Effector memory CD8-positive, alpha-beta T cell (primary cell): ENCODE measurements around the gene MRM1.
A peak's percentile ranks its signal among the peaks of the same experiment; 100 is the strongest.

ENCODE experiments used
- ATAC-seq: fragments of 150-1000 bp; cut with Tn5 transposase; replicated peaks from 2 replicates; pipeline ENCODE4 v1.10.0; 2021; ENCODE audit warnings: mild to moderate bottlenecking, moderate library complexity
- DNase-seq, 3 experiments: peaks; one replicate each; pipeline ENCODE4 v3.0.0; 2021
- H3K27ac Mint-ChIP-seq, 2 donors: one replicate each; pipeline ENCODE4 v1.8.0; 2022; ENCODE audit warnings: mild to moderate bottlenecking in 2 of 2, mixed read lengths in 2 of 2, moderate library complexity in 2 of 2
- H3K27me3 Mint-ChIP-seq, 2 donors: one replicate each; pipeline ENCODE4 v1.8.0; 2022; ENCODE audit warnings: mixed read lengths in 2 of 2
- H3K36me3 Mint-ChIP-seq: one replicate; pipeline ENCODE4 v1.8.0; 2022; ENCODE audit warnings: mild to moderate bottlenecking, moderate library complexity, mixed read lengths; ENCODE audit not compliant: insufficient read depth
- H3K4me1 Mint-ChIP-seq, 2 donors: one replicate each; pipeline ENCODE4 v1.8.0; 2022; ENCODE audit warnings: low read depth in 2 of 2, mixed read lengths in 2 of 2
- H3K4me3 Mint-ChIP-seq, 2 donors: one replicate each; pipeline ENCODE4 v1.8.0; 2022; ENCODE audit warnings: mild to moderate bottlenecking in 2 of 2, mixed read lengths in 2 of 2, moderate library complexity in 2 of 2
- H3K9me3 Mint-ChIP-seq, 2 donors: one replicate each; pipeline ENCODE4 v1.8.0; 2022; ENCODE audit warnings: mixed read lengths in 2 of 2

Gene MRM1

DNA sequence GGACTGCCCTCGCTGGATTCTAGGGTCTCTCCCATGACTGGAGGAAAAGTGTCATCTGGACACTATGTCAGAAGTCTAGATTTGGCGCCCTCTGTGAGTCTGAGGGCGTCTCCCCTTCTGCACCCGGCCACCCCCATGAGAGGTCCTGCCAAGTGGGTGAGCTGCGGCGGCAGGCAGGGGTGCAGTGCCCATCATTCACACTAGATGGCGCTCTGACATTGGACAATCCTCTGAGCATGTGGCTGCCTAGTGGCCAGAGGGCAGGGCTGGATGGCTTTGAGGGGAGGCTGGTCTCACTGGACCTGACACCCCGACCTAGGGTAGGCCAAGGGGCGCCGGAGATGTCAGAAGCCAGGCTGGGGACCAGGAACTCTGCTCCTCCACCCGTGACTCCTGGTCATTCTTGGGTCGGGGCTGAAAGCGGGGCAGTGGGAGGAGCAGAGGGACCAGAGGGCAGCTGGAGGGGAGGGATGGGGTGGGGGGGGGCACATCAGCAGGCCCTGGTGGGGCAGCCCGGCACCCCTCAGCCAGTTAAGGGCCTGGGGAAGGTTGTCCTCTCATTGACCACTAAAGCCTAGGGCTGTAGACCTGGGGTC is 28.0 kb downstream of the MRM1 start:
- Mint-ChIP-seq H3K27me3 (peaks cover 15 to 50% of the 10 kb centered on the region in 2 donors), H3K36me3 (no peaks in the 10 kb centered on the region), H3K4me3 (no peak overlapping the region), H3K4me1 (peaks cover 0 to 4% of the 10 kb centered on the region in 2 donors), H3K27ac (no peak overlapping the region), H3K9me3 (no peaks in the 10 kb centered on the region)
- DNase-seq (peak; percentile 76 to 84 (median 80)), ATAC-seq (peak; percentile 83)

DNA sequence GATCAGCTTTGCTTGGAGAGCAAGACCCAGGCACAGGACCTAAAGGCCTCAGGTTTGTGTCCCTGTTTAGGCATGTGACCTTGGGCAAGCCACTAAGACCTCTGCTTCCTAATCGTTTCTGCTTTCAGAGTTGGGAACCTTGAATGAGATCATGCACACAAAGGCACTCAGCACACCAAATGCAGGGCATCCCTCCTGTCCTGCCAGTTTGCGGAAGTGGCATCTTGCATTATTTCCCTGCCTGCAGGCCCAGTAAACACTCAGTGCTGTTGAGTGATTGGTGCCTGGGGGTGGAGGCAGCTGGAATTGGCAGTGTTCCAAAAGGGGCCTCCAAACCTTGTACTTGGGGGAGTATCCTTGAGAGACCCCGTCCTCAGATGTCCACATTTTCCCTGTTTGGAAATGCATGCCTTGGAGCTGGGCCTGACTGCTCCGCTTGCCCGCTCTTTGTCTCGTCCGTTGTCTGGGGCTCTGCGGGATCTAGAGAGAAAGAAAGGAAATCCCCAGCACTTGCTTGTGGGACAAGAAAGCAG is 28.7 kb downstream of the MRM1 start:
- ATAC-seq (no peak), DNase-seq (no peak)
- no peaks in the 10 kb centered on the region for H3K9me3 Mint-ChIP-seq
- H3K27me3 Mint-ChIP-seq, result peaks cover 21 to 57% of the 10 kb centered on the region in 2 donors
- no peak overlapping the region for H3K27ac Mint-ChIP-seq
- H3K4me1 Mint-ChIP-seq, result peaks cover 0 to 4% of the 10 kb centered on the region in 2 donors
- H3K36me3 Mint-ChIP-seq, result no peaks in the 10 kb centered on the region
- H3K4me3 Mint-ChIP-seq, result no peak overlapping the region

DNA sequence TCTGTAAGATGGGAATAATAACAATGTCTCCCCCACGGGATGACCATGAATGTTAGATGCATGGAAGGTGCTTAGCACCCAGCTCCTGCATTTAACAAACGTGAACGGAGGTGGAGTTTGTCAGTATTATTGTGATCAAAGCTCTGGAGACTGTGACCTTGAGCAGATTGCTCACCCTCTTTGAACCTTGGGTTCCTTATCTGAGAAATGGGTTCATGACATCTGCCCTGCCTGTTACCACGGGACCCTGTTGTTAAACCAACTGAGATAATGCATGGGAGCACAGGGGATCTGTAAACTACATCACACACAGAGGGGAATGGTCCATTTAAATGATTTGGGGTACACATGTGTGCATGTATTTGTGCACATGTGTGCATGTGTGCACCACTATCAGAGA is 29.6 kb downstream of the MRM1 start:
- peaks cover 0 to 4% of the 10 kb centered on the region in 2 donors for H3K4me1 Mint-ChIP-seq
- ATAC-seq (no peak), DNase-seq (no peak)
- H3K36me3 Mint-ChIP-seq, result no peaks in the 10 kb centered on the region
- no peak overlapping the region for H3K27ac Mint-ChIP-seq
- H3K4me3 Mint-ChIP-seq, result no peak overlapping the region
- peaks cover 25 to 64% of the 10 kb centered on the region in 2 donors for H3K27me3 Mint-ChIP-seq
- H3K9me3 Mint-ChIP-seq, result no peaks in the 10 kb centered on the region

DNA sequence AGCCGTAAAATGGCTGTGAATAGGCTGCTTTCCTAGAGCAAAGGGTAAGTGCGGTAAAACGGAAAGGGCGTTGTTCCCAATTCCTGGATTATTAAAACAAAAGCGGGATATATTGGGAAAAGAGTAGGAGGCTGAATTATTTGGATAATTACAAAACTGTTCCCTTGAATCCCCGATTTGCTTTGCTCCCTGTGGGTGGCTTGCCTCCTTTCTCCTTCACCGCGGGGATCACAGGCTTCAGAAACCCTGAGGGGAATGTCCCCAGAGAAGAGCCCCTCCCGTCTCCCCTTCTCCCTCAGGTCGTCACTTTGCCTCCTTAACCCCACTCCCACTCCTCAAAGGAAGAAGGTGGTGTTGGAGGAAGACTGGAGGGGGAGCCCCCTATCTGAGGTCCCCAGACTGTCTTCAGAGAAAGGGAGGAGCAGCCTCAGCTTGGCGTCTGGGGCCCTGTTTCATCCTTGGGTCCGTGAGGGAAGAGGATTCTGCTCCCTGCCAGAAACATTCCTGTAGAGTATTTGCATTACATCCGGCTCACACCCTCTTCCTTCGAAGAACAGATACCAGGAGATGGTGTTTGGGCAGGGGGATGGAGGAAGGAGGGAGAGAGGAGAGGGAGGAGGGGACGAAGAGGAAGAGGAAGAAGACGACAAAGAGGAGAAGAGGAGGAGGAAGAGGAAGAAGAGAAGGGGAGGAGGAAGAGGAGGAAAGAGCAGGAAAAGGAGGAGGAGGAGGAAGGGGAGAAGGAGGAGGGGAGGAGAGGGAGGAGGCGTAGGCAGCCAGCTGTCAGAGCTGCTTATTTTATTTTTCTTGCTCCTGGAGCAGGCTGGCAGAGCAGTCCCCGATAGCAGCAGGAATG is 31.8 kb downstream of the MRM1 start:
- Mint-ChIP-seq H3K27me3 (peaks cover 32 to 76% of the 10 kb centered on the region in 2 donors), H3K27ac (no peak overlapping the region), H3K9me3 (no peaks in the 10 kb centered on the region), H3K36me3 (no peaks in the 10 kb centered on the region), H3K4me1 (peaks cover 0 to 4% of the 10 kb centered on the region in 2 donors), H3K4me3 (no peak overlapping the region)
- DNase-seq, result no peak
- no peak for ATAC-seq

DNA sequence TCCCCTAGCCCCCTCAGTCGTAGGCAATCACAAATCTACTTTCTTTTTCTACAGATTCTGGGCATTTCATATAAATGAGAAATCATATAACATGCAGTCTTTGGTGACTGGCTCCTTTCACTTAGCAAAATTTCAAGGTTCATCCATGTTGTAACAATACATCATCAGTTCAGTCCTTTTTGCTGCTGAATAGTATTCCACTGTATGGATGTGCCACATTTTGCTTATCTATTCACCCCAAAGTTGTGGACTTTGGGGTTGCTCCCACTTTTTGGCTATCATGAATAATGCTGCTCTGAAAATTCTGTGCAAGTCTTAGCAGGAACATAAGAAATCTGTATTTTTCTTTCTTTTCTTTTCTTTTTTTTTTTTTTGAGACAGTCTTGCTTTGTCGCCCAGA is 39.0 kb downstream of the MRM1 start:
- Mint-ChIP-seq H3K27ac (no peak overlapping the region), H3K36me3 (no peaks in the 10 kb centered on the region), H3K4me1 (peaks cover 15% of the 10 kb centered on the region in 2 donors), H3K27me3 (peaks cover 73 to 88% of the 10 kb centered on the region in 2 donors), H3K9me3 (no peaks in the 10 kb centered on the region), H3K4me3 (no peak overlapping the region)
- no peak for DNase-seq
- no peak for ATAC-seq

DNA sequence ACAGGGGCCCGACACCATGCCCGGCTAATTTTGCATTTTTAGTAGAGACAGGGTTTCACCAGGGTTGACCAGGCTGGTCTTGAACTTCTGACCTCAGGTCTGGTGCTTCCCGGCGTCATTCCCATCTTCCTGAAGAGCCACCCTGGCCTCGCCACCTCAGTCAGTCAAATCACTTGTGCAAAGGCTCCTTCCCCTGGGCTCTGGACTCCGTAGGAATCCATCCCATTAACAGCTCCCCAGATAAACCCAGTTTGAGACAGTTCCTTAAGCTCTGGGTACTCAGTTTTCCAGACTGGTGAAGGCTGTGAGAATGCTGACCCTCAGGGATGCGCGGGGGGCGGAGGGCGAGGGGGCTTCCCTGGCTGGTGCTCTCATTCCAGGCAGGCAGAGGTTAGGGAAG is 39.5 kb downstream of the MRM1 start:
- no peak overlapping the region for H3K27ac Mint-ChIP-seq
- peaks cover 76 to 89% of the 10 kb centered on the region in 2 donors for H3K27me3 Mint-ChIP-seq
- H3K36me3 Mint-ChIP-seq, result no peaks in the 10 kb centered on the region
- no peak for DNase-seq
- no peak for ATAC-seq
- no peaks in the 10 kb centered on the region for H3K9me3 Mint-ChIP-seq
- H3K4me3 Mint-ChIP-seq, result no peak overlapping the region
- H3K4me1 Mint-ChIP-seq, result peaks cover 15% of the 10 kb centered on the region in 2 donors

DNA sequence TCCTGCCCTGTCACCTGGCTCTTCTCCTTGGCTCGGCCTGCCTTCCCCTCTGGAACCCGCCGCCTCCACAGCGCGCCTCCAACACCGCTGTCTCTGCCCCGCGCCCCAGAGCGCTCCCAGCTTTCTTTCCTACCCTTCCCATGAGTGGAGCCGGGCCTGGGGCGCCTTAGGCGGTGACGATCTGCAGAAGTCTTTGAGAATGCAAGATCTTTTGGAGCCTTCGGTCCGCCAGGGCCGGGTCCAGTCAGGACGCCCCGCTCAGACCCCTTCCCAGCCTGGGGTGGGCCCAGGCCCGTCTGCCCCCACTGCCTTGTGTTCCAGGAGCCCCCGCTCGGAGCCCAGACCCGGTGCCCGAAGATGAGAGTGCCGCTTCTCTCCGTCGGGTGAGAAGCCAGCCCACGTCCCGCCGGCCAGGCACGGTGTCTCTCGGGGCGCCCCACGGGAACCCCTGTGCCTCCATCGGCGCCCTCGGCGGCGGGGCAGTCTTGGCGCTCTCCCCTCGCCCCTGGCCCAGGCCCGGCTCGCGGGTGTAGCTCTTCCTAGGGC is 40.0 kb downstream of the MRM1 start:
- H3K36me3 Mint-ChIP-seq, result no peaks in the 10 kb centered on the region
- no peak for ATAC-seq
- DNase-seq, result no peak
- H3K27ac Mint-ChIP-seq, result no peak overlapping the region
- peaks cover 15% of the 10 kb centered on the region in 2 donors for H3K4me1 Mint-ChIP-seq
- peaks cover 79 to 91% of the 10 kb centered on the region in 2 donors for H3K27me3 Mint-ChIP-seq
- no peaks in the 10 kb centered on the region for H3K9me3 Mint-ChIP-seq
- H3K4me3 Mint-ChIP-seq, result peak overlapping the region; percentile 78 to 81

DNA sequence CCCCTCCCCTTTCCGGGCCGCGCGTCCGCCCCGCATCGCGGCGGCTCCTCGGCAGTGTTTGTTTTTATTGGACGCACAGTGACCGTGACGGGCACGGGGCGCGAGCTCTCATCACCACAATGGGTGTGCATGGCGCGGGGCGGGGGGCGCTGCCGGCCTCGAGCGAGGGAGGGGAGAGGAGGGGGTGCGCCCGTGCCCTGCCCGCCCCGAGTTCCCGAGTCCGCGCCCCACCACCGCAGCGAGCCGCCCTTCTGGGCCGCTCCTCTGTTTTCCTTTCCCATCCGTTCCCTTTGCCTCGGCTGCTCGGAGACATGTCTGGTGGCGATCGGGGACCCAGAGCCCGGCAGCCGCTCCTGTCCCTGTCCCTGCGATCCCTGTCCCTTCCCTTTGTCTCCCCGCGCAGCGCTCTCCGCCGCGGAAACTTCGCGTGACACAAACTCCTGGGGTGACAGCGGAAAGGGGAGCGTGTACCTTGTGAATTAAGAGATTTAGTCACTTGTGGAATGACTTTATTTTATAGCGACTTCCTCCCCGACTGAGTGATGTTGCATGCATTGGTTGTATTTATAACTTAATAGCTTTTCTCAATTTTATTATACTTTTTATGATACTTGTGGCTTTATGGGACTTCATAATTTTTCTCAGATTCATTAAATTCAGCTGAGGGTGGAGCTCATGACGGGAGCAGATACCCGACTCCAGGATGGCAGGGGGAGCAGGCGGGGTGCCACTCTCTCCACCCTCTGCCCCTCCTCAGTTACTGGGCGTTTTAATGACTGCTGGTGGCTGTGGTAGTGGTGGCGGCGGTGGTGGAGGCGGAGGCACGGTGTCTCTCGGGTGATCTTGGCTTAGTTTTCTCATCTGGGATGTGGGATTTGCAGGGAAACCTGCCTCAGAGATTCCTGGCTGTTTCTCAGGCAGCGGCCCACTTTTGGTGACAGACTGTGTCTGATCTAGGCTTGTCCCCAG is 40.8 kb downstream of the MRM1 start:
- Mint-ChIP-seq H3K36me3 (no peaks in the 10 kb centered on the region), H3K27ac (no peak overlapping the region), H3K9me3 (no peaks in the 10 kb centered on the region), H3K4me3 (peak overlapping the region; percentile 78 to 81), H3K4me1 (peaks cover 15% of the 10 kb centered on the region in 2 donors), H3K27me3 (peaks cover 83 to 92% of the 10 kb centered on the region in 2 donors)
- DNase-seq (no peak), ATAC-seq (no peak)

DNA sequence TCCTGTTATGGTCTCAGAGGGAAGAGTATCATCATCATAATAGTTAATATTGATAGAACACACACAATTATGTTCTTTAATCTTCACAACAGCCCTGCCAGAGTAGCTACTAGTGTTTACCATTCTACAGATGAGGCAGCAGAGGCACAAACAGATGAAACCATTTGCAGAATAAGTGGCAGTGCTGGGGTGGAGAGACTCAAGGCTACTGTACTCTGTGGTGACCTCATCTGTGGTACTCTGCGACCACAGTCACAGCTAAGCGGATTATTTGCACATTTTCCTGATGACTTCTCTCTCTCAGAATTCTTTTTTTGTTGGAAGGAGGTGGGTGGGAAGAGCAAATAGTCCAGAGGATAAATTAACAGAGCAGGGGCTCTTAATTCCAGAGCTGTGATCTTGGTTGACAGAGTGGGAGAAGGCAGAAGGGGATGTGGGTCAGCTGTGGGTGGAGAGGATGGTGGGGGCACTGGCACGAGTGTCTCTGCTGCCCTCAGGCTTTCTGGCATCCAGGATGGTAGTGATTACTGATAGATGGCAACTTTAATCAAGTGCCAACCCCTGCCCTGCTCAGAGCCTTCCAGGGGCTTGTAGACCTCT is 41.8 kb downstream of the MRM1 start:
- peak overlapping the region; percentile 78 to 81 for H3K4me3 Mint-ChIP-seq

DNA sequence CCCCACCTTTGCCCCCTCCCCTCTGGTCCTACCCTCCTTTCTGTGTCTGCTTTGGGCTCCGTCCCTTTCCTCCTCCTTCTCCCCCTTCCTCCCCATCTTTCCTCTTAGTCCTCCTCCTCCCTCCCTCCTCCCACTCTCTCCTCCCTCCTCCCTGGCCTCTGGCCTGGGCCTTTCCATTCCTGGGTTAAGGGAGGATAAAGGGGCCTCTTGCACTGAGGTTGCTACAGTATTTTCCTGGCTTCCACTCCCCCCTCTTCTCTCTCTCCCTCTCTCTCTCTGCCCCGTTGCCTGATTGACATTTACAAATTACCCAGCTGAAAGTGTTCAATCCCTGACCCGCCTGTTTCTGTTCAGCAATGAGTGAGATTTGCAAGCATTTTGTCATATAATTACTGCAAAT is 44.0 kb downstream of the MRM1 start:
- ATAC-seq (no peak), DNase-seq (no peak)
- H3K4me1 Mint-ChIP-seq, result peaks cover 15% of the 10 kb centered on the region in 2 donors
- H3K4me3 Mint-ChIP-seq, result no peak overlapping the region
- no peak overlapping the region for H3K27ac Mint-ChIP-seq
- no peaks in the 10 kb centered on the region for H3K36me3 Mint-ChIP-seq
- H3K9me3 Mint-ChIP-seq, result no peaks in the 10 kb centered on the region
- H3K27me3 Mint-ChIP-seq, result peaks cover 77 to 100% of the 10 kb centered on the region in 2 donors

More for the DNA sequence above, 41.8 kb downstream of the MRM1 start:
- peak; percentile 44 for ATAC-seq
- Mint-ChIP-seq H3K36me3 (no peaks in the 10 kb centered on the region), H3K27me3 (peaks cover 87 to 100% of the 10 kb centered on the region in 2 donors), H3K27ac (no peak overlapping the region), H3K4me1 (peaks cover 15% of the 10 kb centered on the region in 2 donors), H3K9me3 (no peaks in the 10 kb centered on the region)
- no peak for DNase-seq

DNA sequence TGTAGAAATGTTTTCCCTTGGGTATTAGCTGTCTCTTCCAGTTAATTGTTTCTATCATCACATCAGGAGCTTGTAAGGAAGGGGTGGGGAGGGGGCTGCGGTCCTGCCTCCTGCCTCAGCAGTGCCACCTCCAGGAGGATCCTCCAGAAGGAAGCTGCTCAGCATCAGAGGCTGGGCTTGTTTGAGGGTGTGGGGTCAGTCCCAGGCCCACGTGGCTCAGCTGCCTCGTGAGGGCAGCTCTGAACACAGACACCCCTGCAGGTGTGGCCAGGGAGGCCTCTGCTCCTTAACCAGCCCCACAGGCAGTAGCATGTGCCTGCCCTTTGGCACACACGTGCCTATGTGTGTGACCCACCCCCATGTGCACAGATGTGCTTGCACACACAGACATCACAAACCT is 46.3 kb downstream of the MRM1 start:
- Mint-ChIP-seq H3K27ac (no peak overlapping the region), H3K9me3 (no peaks in the 10 kb centered on the region), H3K4me3 (no peak overlapping the region), H3K36me3 (peaks cover 2% of the 10 kb centered on the region), H3K27me3 (peaks cover 70 to 94% of the 10 kb centered on the region in 2 donors), H3K4me1 (peaks cover 5 to 8% of the 10 kb centered on the region in 2 donors)
- DNase-seq, result no peak
- no peak for ATAC-seq

DNA sequence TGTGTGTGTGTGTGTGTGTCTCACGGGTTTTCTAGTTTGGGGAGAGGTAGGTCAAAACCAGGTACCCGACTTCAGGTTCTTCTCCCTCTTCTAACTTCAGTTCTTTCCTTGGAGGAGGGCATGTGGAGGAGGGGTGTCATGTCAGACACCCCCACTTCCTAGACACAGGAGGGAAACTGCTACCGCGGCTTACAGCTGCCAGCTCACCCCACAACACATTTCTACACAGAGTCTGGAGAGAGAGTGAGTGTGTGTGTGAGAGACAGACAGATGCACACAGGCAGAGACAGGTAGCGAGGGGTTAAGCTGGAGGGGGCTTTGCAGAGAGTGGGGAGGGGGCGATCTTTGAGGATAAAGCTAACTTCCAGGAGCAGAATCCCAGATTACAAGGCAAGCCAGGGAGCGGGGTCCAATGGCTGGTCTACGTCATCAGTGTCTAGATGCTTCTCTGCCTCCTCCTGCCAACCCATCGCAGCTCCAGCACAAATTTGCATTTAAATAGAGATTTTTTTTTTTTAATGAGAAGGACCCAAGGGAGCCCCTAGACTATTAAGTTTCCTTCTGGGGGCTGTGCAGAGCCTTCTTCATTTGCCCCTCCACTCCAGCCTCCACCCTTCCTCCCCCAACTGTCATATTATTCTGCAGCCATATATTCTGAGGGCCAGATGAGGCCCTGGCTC is 48.9 kb downstream of the MRM1 start:
- H3K27ac Mint-ChIP-seq, result no peak overlapping the region
- peaks cover 4% of the 10 kb centered on the region for H3K36me3 Mint-ChIP-seq
- ATAC-seq, result no peak
- DNase-seq, result no peak
- peaks cover 61 to 92% of the 10 kb centered on the region in 2 donors for H3K27me3 Mint-ChIP-seq
- H3K4me3 Mint-ChIP-seq, result no peak overlapping the region
- H3K9me3 Mint-ChIP-seq, result no peaks in the 10 kb centered on the region
- H3K4me1 Mint-ChIP-seq, result no peaks in the 10 kb centered on the region
